GOT3 (cell line): ENCODE measurements around the gene GAMT.
"Not testable (repeated sequence)": the region's sequence is repeated elsewhere in the genome, so short reads cannot be mapped to it uniquely, and the experiment has no call there.

ENCODE experiments used
- DNase-seq: peaks from one replicate; lab custom pipeline; 2025; ENCODE audit warnings: mixed read lengths; lab: John Stamatoyannopoulos, UW

The GAMT gene

DNA sequence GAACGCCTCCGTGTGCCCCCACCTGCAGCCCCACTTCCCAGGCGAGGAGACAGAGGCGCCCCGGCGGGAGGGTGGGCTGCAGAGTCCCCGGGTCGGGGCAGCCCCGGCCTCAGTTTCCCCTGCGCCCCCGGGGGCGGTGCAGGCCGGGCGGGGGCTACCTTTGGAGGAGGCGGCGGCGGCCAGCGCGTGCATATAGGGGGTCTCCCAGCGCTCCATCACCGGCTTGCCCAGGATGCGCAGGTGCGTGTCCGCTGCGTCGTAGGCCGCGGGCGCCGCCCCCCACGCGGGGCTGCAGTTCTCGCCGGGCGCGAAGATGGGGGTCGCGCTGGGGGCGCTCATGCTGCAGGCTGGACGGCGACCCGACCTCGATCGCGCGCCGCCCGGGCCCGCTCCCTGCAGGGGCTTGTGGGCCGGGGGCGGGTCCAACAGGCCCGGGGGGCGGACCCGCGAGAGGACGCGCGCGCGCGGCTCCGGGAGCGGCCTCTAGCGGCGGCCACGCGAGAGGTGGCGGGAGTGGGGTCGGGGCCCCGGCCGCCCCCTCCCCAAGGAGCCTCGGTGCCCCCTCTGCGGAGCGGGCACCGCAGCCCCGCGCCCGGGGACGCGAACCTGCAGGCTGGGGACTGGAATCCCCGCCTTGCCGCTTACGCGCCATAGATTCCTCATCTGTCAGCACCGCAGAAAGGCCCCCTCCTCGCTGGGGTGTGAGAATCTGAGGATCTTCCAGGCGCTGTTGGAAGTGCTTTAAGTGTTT lies at the start of gene GAMT:
Gene GAMT, minus strand, starts transcription at position 405 of the 751 bp plus-strand sequence. Its CDS starts 66 bp downstream, at position 339.
- no peak for DNase-seq

DNA sequence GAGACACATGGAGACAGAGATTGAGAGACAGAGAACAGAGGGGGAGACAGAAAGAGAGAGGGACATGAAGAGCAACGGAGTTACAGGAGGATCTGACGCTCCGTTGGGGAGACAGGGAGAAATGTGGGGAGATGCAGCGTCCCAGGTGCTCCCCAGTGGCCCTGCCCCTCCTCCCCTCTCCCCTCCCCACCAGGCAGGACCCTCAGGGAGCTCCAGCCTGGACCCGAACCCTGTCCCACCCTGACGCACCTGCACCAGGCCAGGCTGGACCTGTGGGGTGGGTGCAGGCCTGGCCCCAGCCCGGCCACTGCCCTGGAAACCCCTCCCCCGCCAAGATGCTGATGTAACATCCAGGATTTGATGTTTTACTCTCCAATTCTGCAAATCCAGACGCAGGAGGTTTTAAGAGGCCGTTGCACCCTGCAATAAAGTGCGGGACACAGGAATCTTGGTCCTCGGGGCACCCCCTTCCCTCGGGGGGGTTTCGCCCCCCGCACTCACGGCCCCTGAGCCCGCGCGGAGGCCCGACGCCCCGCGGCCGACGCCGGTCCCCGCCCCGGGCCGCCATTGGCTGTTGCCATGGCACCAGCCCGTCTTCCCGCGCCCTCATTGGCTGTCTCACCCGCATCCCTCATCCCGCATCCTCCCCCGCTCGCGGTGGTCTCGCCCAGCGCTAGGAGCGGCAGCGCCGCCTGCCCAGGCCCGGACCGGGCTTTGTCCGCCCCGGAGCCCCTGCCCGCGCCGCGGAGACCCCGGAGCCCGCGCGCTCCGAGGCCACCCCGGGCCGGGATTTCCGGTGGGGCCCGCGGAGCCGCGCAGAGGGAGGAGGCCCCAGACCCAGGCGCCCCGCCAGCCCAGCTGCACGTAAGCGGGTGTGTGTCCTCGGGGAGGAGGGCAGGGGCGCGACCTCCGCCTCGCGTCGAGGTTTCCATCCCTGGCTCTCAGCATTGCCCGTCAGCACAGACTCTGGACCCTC lies 48.4 kb upstream of the GAMT start, which contains the start of gene APC2:
Gene APC2, plus strand, starts transcription at position 655 of the 976 bp plus-strand sequence. CDS start 2,881 bp downstream, outside the sequence.
- no peak for DNase-seq

DNA sequence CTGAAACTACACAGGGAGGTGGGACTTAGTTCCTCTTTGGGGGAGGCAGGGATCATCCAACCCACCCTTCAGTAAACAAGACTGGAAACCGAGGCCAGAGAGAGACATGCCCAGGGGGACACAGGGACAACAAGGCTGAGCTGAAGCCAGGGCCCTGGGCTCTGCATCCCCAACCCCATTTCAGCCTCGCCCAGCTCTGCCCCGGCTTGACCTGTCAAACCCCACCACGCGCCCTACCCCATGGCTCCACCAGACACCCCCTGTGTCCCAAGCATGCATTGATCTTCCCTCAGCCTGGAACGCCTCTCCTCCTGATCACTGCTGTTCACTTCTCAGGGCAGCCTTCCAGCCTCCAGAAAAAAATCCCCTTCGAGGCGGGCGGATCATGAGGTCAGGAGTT lies 46.6 kb upstream of the GAMT start:
- no peak for DNase-seq

DNA sequence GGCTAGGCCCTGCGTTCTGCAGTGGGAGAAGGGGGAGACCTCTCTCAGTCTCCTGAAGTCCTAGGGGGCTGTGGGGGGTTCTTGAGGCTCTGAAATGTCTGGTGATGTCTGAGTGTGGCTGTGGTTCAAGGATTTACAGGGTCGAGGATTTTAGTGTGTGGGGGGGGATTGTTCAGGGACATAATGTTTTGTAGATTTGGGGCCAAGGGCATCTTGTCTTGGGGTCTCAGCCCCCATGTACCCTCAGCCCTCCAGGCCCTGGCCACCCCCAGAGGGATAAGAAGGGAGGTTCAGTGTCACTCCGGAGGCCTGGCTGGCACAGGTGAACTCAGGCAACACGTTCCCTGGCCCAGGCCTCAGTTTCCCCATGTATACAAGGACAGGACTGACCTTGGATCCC lies 46.2 kb upstream of the GAMT start:
- DNase-seq = no peak

DNA sequence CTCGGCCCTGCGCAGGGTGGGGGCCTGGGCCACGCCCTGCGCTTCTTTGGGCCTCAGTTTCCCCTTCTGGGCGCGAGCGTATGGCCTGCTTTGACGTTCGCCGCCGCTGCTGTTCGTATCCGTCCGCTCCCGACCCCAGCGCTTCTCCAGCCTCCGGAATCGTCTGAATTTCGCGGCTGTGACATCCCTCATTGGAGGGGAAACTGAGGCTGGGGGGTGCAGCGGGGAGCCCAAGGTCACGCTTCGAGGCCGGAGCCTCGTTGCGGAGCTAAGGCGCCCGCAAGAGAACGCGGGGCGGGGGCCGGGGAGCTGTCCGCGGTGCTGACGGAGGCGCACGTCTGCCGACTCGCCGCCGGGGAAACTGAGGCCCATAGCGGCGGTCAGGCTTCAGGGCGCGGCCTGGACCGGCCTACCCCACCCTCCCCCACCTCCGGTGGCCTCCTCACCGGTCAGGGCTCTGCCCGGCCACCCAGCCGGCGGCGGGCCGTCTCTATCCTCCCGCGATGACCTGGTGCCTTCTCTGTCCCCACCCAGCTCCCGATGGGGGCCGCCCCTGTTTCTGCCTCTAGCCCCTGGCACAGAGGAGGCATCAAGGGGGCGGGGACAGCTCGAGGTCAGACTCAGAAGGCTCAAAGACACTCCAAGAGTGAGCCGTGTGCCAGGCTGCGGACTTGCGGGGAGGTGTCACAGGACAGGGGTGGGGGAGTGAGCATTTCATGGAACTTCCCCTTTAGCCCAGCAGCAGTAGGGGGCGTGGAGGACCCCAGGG lies 45.6 kb upstream of the GAMT start:
- no peak for DNase-seq

DNA sequence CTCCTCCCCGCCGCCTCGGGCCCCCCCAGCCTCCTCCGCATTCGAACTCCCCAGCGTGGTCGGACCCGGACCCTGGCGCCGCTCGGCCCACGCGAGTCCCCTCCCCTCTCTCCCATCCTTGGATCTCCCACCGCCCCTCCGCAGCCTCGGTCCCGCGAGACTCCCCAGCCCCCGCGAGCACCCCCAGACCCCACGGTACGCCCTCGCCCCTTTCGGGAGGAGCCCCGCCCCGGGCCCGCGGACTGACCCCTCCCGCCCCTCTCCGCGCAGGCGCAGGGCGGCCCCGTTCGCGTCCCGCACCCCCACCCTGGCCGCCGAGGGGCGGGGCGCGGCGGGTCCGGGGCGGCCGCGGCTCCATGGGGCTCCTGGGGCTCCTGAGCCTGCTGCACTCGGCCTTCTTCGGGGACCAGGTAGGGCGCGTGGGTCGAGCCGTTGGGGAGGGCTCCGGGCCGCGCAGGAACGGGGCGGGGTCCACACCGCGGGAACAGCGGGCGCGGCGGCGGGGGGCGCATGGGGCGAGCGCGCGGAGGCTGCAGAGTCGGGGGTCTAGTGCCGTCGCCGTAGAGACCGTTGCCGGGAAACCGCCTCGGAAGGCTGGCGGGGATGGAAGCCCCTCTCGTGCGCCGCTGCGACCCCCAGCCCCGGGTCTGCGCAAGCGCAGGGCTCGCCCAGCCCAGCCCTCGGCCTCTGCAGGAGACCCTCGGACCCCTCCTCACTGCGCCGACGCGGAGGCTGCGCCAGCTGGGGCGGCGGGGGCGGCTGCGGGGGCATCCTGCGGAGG lies 44.8 kb upstream of the GAMT start:
- DNase-seq = no peak

DNA sequence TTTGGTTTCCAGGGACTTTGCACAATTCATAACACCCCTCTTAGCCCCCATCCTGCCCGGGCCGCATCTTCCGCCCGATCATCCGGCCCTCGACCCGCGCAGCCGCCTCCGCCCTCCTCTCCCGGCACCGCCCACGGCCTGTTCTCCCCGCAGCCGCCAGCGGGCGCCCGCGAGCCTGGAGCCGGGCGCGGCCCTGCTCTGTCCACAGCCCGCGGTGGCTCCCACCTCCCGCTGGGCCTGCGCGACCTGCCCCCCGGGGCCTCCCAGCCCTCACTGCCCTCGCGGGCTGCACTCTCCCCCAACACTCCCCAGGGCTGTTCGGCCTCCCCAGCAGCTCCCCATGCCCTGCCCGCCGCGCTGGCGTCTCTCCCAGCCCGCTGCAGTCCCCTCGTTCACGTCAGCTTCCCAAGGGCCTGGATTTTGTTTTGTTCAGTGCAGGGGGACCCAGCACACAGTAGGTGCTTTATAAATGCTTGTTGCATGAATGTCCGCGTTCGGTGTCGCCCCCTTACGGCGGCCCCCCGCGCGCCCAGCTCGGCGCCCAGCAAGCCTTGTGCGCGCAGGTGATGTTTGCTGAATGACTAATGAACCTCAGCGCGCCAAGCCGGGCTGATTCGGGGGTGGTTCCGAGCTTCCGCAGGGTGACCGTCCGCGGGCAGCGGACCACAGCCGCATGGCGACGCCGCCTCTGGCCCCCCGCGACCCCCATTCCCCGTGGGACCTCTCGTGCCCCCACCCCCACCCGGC lies 44.0 kb upstream of the GAMT start:
- DNase-seq = peak; percentile 26

DNA sequence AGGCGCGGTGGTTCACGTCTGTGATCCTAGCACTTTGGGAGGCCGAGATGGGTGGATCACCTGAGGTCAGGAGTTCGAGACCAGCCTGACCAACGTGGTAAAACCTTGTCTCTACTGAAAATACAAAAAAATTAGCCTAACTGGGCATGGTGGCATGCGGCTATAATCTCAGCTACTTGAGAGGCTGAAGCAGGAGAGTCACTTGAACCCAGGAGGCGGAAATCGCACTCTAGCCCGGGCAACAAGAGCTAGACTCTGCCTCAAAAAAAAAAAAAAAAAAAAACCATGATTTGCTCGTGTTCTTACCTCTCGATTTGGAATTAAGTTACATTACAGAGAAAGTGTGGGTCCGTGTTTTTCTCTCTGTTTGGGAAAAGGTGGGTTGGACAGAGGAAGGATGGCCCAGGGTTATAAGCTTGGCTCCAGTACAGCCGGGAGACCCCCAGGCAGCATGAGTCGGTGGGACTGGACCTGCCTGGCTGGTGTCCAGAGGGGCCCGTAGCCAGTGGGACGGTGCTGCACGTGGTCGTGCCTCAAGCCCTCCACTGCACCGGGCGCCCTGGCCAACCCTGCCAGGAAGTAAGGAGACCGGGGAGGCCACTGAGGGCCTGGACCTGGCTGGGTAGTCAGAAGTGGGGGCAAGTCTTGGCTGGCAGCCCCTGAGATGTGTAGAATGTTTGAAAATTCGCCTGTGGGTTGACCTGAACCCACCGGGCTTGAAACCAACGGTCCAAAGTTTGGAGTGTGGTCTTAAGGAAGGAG lies 40.5 kb upstream of the GAMT start:
- no peak for DNase-seq

DNA sequence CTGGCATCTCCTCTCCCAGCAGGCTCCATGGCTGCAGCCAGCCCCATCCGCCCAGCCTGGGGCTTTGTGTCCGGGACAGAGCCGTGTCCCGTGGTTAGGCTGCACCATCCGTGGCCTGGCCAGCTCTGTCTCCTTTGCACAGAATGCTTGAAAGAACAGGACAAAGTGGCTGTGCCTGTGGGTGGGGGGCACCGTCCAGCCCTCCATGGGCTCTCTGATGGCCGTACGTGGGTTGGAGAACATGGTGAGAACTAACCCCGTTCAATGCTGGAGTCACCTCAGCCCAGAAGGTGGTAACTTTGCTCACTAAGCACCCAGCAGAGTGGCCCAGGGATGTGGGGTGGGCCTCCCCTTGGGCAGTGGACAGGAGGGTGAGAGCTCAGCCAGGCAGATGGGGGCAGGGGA lies 39.7 kb upstream of the GAMT start:
- no peak for DNase-seq

DNA sequence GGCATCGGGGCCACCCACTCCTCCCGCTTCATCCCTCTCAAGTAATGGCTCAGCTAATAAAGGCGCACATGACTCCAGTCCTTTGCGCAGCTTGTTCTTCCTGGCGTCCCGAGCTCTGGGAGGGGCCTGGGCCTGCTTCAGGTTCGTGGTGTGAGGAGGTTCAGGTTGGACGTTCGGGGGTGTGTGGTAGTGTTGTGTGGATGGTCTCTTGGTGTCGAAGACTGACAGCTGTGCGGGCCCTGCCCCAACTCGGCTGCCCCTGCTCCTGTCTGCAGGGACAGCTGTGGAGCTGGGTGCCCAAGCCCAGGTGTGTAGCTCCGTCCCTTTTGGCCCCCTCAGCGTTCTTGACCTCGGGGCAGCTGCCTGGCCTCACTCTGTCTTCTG lies 39.1 kb upstream of the GAMT start:
- no peak for DNase-seq

DNA sequence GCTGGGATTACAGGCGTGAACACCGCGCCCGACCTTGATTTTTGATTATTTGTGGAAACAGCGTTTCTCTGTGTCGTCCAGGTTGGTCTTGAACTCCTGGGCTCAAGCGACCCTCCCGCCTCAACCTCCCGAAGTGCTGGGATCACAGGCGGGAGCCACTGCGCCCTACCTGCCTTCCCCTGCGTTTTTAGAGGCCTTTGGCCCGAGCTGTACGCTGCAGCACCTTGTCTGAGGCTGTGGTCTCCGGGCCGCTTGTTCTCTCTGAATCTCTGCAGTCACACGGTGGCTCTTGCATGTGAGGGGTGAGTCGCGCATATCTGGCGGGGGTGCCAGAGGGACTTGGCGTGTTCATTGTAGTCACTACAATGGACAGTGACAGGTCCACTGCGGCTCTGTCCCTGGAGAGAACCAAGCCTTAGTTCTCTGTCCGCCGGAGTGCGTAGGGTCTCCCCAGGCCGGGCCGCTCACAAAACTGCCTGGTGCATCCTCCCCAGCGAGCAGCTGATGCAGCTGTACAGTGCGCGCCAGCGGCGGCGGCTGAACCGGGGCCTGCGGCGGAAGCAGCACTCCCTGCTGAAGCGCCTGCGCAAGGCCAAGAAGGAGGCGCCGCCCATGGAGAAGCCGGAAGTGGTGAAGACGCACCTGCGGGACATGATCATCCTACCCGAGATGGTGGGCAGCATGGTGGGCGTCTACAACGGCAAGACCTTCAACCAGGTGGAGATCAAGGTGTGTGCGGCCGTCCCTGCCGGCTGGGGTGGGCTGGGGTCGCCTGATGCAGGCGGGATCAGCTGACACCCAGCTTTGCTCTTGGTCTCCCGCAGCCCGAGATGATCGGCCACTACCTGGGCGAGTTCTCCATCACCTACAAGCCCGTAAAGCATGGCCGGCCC lies 38.4 kb upstream of the GAMT start:
- DNase-seq = not testable (repeated sequence)

DNA sequence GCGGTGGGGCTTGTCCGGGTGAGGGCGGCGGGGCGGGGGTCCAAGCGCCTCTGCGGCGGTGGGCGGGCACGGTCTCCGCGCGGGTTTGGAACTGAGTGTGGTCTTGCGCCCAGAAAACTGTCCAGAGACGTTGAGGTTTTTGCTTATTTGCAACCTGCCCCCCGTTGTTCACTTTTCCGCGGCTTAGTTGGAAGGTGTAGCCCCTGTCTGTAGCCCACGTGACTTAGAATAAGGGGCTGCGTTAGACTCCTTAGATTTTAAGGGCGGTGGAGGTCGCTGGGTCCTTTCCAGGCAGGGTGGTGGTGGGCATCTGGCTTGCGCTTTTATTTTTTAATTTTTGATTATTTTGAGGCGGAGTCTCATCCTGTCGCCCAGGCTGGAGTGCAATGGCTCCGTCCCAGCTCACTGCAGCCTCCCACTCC lies 37.6 kb upstream of the GAMT start:
- DNase-seq = no peak

DNA sequence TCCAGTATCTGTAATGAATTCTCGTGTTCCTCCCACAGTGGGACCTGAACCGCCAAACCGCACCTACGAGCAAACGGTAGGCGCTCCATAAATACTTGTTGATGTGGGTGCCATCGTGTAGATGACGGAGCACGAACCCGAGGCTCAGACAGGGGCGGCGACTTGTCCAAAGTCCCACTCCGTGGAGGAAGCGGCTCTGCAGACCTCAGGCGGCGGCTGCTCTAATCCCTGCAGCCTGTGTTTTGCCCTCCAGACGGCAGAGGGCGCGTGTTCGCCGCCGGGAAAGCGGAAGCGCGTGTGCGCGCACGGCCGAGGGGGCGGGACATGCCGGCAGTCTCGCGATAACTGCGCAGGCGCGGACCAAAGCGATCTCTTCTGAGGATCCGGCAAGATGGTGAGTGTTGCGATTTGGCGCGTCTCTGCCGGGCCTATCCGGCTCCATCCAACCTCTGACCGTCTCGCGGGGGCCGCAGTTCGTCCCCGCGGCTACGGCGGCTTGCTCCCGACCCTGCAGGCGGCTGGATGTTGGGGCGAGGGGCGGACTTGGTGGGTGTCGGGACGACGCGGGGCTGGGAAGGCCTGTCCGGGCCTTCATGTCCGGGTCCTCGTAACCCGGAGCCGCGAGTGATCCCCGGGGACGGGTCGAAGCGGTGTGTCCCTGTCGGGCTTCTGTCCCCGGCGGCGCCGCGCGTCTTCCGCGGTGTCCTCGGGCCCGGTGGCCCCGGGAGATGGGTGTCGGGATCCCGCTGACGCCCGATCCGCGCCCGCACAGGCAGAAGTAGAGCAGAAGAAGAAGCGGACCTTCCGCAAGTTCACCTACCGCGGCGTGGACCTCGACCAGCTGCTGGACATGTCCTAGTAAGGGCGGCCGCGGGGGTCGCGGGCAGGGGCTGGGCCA lies 36.9 kb upstream of the GAMT start, which contains the start of gene RPS15:
Gene RPS15, plus strand, starts transcription at position 362 of the 898 bp plus-strand sequence. Its CDS starts 30 bp downstream, at position 392.
- DNase-seq = peak; percentile 83

DNA sequence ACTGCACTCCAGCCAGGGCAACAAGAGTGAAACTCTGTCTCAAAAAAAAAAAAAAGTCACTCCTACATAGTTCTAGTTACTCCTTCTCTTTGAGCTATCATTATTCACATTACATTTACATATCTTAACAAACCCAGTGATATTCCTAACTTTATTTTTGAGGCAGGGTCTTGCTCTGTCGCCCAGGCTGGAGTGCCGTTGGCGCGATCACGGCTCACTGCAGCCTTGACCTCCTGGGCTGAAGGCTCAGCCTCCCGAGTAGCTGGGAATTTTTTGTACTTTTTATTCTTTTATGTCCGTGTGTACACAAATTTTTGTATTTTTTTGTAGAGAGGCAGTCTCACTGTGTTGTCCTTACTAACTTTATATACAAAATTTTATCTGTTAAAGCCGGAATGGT lies 36.3 kb upstream of the GAMT start:
- no peak for DNase-seq

DNA sequence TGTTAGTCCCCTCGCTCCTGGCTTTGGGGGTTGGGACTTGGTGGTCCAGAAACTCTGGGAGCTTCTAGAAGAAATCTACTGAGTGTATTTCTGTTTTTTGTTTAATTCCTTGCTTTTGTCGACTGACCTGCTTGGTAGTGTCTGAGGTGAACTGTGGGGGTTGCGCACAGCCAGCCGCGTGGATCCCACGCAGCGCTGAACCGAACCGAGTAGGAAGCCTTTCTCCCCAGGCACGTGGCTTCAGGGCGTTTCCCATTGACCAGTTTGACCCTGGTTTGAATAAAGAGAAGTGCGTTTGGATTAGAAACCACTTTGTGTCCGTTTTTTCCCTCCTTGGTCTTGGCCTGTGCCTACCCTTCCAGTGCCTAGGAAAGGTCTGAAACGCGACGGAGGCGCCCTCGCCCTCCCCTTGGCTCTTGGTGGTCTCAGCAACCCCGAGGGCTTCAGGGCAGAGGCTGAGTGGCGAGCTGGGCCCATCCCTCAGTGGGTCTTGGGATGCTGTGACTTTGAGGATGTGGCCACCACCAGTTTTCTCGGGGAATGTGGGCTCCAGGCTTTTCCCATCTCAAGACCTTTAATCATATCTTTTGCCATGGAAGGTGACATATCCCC lies 34.1 kb upstream of the GAMT start:
- no peak for DNase-seq

DNA sequence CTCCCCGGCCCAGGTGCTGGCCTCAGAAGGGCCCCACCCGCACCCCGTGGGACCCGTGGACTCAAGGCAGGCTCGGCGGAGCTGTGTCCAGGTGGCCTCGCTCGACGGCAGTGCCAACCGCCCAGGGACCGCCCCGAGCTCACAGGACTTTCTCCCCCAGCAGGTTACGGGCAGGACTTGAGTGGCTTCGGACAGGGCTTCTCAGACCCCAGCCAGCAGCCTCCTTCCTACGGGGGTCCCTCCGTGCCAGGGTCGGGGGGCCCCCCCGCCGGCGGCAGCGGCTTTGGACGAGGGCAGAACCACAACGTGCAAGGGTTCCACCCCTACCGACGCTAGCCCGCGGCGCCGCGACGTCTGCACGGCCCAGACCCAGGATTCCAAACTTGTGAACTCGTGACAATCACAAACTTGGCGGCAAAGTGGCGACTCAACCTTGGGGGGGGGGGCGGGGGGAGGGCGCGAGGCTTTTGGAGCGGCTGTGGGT lies 33.3 kb upstream of the GAMT start:
- DNase-seq = no peak

DNA sequence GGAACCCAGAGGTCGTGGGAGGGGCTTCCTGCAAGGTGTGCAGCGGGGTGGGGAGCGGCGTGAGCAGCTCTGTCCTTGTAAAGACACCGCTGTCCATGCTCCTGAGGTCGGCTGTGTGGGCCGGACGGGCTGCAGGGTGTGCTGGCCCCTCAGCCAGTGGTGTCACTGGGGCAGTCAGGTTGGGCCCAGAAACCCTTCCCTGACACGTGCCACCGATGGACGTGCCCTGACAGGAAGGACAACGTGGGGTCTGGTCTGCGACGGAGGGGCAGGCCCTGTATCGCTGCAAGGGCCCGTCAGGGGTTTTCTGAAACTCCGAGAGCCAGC lies 32.7 kb upstream of the GAMT start:
- DNase-seq = no peak
